Heart left ventricle (tissue), 16 donors: ENCODE data around the gene AKAP12. TPM values are rescaled to one million over a fixed set of nuclear protein-coding genes. Genes with fewer than 3 reads are reported as not detected.

Experiments
- ATAC-seq, 4 donors: fragments of 200-7000 bp; cut with Tn5 transposase; one replicate each; pipeline ENCODE4 v1.9.1; 2020 to 2022; ENCODE audit warnings: moderate library complexity in 4 of 4, mild to moderate bottlenecking in 3 of 4, moderate number of reproducible peaks in 1 of 4
- DNase-seq, 5 donors: peaks; one replicate each; pipeline ENCODE4 v3.0.0-alpha.2; 2020
- H3K27ac ChIP-seq, 12 donors: fragments of 200-600 bp; sonication (generic) in 4 of 12; one replicate each; pipeline versions ENCODE4 v1.5.0 to v1.8.0; 2016 to 2022; ENCODE audit warnings: mild to moderate bottlenecking in 2 of 12
- H3K27me3 ChIP-seq, 9 donors: fragments of 200-600 bp; sonication (generic) in 2 of 9; one replicate each; pipeline versions ENCODE4 v1.5.1 to v1.8.0; 2016 to 2022; ENCODE audit warnings: mild to moderate bottlenecking in 3 of 9
- H3K36me3 ChIP-seq, 9 donors: fragments of 200-600 bp; sonication (generic) in 2 of 9; one replicate each; pipeline versions ENCODE4 v1.5.0 to v1.8.0; 2018 to 2022; ENCODE audit warnings: mild to moderate bottlenecking in 2 of 9
- H3K4me1 ChIP-seq, 12 donors: fragments of 200-600 bp; sonication (generic) in 4 of 12; one replicate each; pipeline versions ENCODE4 v1.5.0 to v1.8.0; 2016 to 2022; ENCODE audit warnings: mild to moderate bottlenecking in 3 of 12
- H3K4me3 ChIP-seq, 12 donors: fragments of 200-600 bp; sonication (generic) in 4 of 12; one replicate each; pipeline versions ENCODE4 v1.5.0 to v1.8.0; 2017 to 2022; ENCODE audit warnings: mild to moderate bottlenecking in 9 of 12, moderate library complexity in 4 of 12
- H3K9me3 ChIP-seq, 12 donors: fragments of 200-600 bp; sonication (generic) in 4 of 12; one replicate each; pipeline versions ENCODE4 v1.5.0 to v1.8.0; 2016 to 2022; ENCODE audit warnings: mild to moderate bottlenecking in 1 of 12
- CTCF ChIP-seq, 12 donors: fragments of 200-600 bp; sonication (generic) in 4 of 12; IDR thresholded peaks; one replicate each; pipeline versions ENCODE4 v1.5.0 to v1.8.0; 2018 to 2022; ENCODE audit warnings: antibody characterized with exemption in 12 of 12, mild to moderate bottlenecking in 5 of 12
- POLR2A ChIP-seq, 2 donors: fragments of 450-650 bp; IDR thresholded peaks; one replicate each; pipeline ENCODE4 v1.6.1; 2017; ENCODE audit warnings: antibody characterized with exemption in 2 of 2, mild to moderate bottlenecking in 2 of 2, moderate library complexity in 2 of 2
- WGBS, 4 donors: extraction: QIAGEN DNeasy Blood & Tissue Kit in 2 of 4; methylation state at CpG; one replicate each; pipeline versions ENCODE4 v1.1.5 to v1.1.7; 2013 to 2018; 5-methylcytosine and 5-hydroxymethylcytosine counted together
- intact Hi-C, 10 donors: fragments of 100-400 bp; cut with DNase I; formaldehyde crosslinking; loops; one replicate each; pipeline versions ENCODE4 v1.11.1 to v1.14.2; 2022
- polyA plus RNA-seq, 2 donors: library from polyadenylated mRNA; stranded (reverse); fragments of 200-250 nt; gene quantifications; one replicate each; pipeline ENCODE4 v1.2.3, GENCODE V29; 2013
- total RNA-seq, 9 donors: library from RNA; depleted of rRNA in 2 of 9; stranded (reverse); fragments of >200 nt in 2 of 9; fragmentation: NEBNext Ultra II Directional in 3 of 9; extraction: Animal tissue kit (Norgen Biotek cat#: 25700) in 3 of 9; gene quantifications; one replicate each; pipeline versions ENCODE4 v1.1.0 to v1.2.4, GENCODE V29; 2016 to 2023
- donor health status: ischemic (EF 13 %, LVEDD 7.1; RV severe dilation, severe dysfunction).
- donor health status: healthy with polysubstance abuse.
- donor health status: DM: no; HTN: yes; CAD: no.
- donor health status: DM: no; HTN: no; CAD: no.
- donor health status: ischemic (EF 25% LVEDD 6.9; RV normal size, moderate dysfunction).
- donor health status: ischemic (EF 25% LVEDD 5.7; RV mildly dilated, moderate dysfunction).
- donor health status: healthy.
- donor health status: DM: yes; HTN: yes; CAD: no.
- donor health status: ischemic (EF 35%, LVEDD 5.7; RV mildly dilated, moderate dysfunction).
- donor health status: nonischemic (EF 11% LVEDD 7.7; RV severe dilation, severe dysfunction).
- donor health status: DM: yes; HTN: yes; CAD: no.
- donor health status: PGD.
- donor health status: ischemic (EF 29% LVEDD 5.4; RV normal size, mild dysfunction).
- donor health status: nonischemic (EF 23%, LVEDD 6.1; RV moderate dilation, normal function).

Gene AKAP12
- total and polyA plus RNA-seq, 11 donors, result 3.7 to 33.5 (median 13.8) TPM

DNA sequence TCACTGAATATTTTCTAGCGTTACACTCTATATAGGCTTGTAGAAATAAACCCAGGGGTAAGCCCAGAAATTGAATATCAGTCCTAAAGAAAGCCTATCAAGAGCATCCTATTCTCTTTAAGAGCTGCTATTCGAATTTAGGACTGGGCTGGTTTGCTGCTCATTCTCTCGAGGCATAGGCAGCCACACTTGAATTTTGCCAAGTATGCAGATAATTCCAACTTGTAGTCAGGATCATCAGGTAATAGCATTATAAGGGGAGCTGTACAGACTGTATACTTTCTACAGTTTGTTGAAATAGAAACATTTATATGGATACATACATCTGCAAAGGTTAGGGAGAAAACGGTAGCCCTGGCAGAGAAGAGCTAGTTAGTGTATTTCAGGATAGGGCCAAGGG lies 153.6 kb downstream of the AKAP12 start:
- 43 to 54% (median 46%) methylated on average over 4 of the region's 4 CpGs for WGBS, 4 donors
- Histone ChIP-seq H3K4me1 (peaks cover 12 to 70% (median 50%) of the 10 kb centered on the region in 12 donors), H3K27me3 (no peaks in the 10 kb centered on the region), H3K4me3 (peak overlapping the region in 1 of 12 donors; percentile 98), H3K9me3 (no peaks in the 10 kb centered on the region), H3K36me3 (peaks cover 0 to 5% (median 0%) of the 10 kb centered on the region in 9 donors), H3K27ac (peak overlapping the region in 1 of 12 donors; percentile 99)
- TF ChIP-seq CTCF (IDR thresholded peaks at IDR 0.05) (no peak), POLR2A (IDR thresholded peaks at IDR 0.05) (no peak)
- DNase-seq (no peak), ATAC-seq (no peak)
- intact Hi-C loops, result loop anchor here in 8 of 10 donors (5.0 to 10.0 kb wide), 7 partner anchors 44 to 1589 kb away; partner anchors contain the start of genes RMND1 (in 4 of the 8) and FBXO5 (in 1 of the 8)

- ATAC-seq, result no peak
- 82 to 90% (median 85%) methylated on average over 3 of the region's 3 CpGs for WGBS, 4 donors
- intact Hi-C loops, result loop anchor here in 6 of 10 donors (5.0 to 10.0 kb wide), 5 partner anchors 43 to 78 kb away; partner anchors contain the start of gene RMND1 (in 1 of the 6)
Observed at GRCh38 chr6:151399679-151400078, 159.9 kb downstream of the AKAP12 start.

GRCh38 chr6:151400473-151400872 lies 160.7 kb downstream of the AKAP12 start:
- intact Hi-C loops, result loop anchor here in 5 of 10 donors (5.0 to 10.0 kb wide), 2 partner anchors 74 to 77 kb away; no protein-coding TSS in a partner anchor
- Histone ChIP-seq H3K4me1 (peaks cover 0 to 50% (median 19%) of the 10 kb centered on the region in 12 donors), H3K9me3 (no peaks in the 10 kb centered on the region), H3K27ac (no peak overlapping the region), H3K36me3 (peaks cover 0 to 47% (median 31%) of the 10 kb centered on the region in 9 donors), H3K4me3 (no peak overlapping the region), H3K27me3 (no peaks in the 10 kb centered on the region)
- WGBS, 4 donors, result 72 to 82% (median 75%) methylated on average over 6 of the region's 6 CpGs
- TF ChIP-seq CTCF (IDR thresholded peaks at IDR 0.05) (no peak), POLR2A (IDR thresholded peaks at IDR 0.05) (no peak)
- ATAC-seq, result no peak
- DNase-seq, result no peak

More at GRCh38 chr6:151399679-151400078, 159.9 kb downstream of the AKAP12 start:
- H3K27ac ChIP-seq, result no peak overlapping the region
- no peak overlapping the region for H3K4me3 ChIP-seq
- no peak for DNase-seq
- H3K9me3 ChIP-seq, result no peaks in the 10 kb centered on the region
- TF ChIP-seq CTCF (IDR thresholded peaks at IDR 0.05) (no peak), POLR2A (IDR thresholded peaks at IDR 0.05) (no peak)
- peaks cover 0 to 56% (median 24%) of the 10 kb centered on the region in 12 donors for H3K4me1 ChIP-seq
- H3K36me3 ChIP-seq, result peaks cover 0 to 39% (median 23%) of the 10 kb centered on the region in 9 donors
- no peaks in the 10 kb centered on the region for H3K27me3 ChIP-seq

- Histone ChIP-seq H3K27me3 (no peaks in the 10 kb centered on the region), H3K36me3 (peaks cover 0 to 56% (median 34%) of the 10 kb centered on the region in 9 donors), H3K9me3 (no peaks in the 10 kb centered on the region), H3K4me1 (peaks cover 0 to 39% (median 9%) of the 10 kb centered on the region in 12 donors), H3K27ac (no peak overlapping the region), H3K4me3 (no peak overlapping the region)
- DNase-seq (no peak), ATAC-seq (no peak)
- TF ChIP-seq POLR2A (IDR thresholded peaks at IDR 0.05) (no peak), CTCF (IDR thresholded peaks at IDR 0.05) (no peak)
- 90 to 97% (median 94%) methylated on average over 1 of the region's 1 CpG for WGBS, 4 donors
- intact Hi-C loops, result loop anchor here in 5 of 10 donors (5.0 to 10.0 kb wide), 2 partner anchors 73 to 75 kb away; no protein-coding TSS in a partner anchor
Observed at GRCh38 chr6:151402228-151402627, 162.5 kb downstream of the AKAP12 start.
